Stomach (tissue), 4 donors: ENCODE measurements around the gene CFTR.

Experiments used
- POLR2A ChIP-seq, 4 donors: fragments of 450-650 bp; IDR thresholded peaks; one replicate each; pipeline ENCODE4 v1.6.1; 2016; ENCODE audit warnings: antibody characterized with exemption in 4 of 4, control low read depth in 2 of 4, mild to moderate bottlenecking in 1 of 4, moderate library complexity in 1 of 4
- POLR2AphosphoS5 ChIP-seq, 3 donors: sonication (generic); formaldehyde crosslinking; IDR thresholded peaks; one replicate each; pipeline ENCODE4 v1.6.1; 2016; ENCODE audit warnings: antibody characterized with exemption in 3 of 3
- TF ChIP-seq, protein P1 (sequence below), 7 experiments: fragments of 450-650 bp in 4 of 7; fragments of 200-600 bp in 3 of 7; sonication (generic) in 3 of 7; IDR thresholded peaks; one replicate each; pipeline ENCODE4 v1.5.1; 2016 to 2019; ENCODE audit warnings: antibody characterized with exemption in 7 of 7, control low read depth in 2 of 7, mild to moderate bottlenecking in 1 of 7

- TF ChIP-seq, protein P1, sequence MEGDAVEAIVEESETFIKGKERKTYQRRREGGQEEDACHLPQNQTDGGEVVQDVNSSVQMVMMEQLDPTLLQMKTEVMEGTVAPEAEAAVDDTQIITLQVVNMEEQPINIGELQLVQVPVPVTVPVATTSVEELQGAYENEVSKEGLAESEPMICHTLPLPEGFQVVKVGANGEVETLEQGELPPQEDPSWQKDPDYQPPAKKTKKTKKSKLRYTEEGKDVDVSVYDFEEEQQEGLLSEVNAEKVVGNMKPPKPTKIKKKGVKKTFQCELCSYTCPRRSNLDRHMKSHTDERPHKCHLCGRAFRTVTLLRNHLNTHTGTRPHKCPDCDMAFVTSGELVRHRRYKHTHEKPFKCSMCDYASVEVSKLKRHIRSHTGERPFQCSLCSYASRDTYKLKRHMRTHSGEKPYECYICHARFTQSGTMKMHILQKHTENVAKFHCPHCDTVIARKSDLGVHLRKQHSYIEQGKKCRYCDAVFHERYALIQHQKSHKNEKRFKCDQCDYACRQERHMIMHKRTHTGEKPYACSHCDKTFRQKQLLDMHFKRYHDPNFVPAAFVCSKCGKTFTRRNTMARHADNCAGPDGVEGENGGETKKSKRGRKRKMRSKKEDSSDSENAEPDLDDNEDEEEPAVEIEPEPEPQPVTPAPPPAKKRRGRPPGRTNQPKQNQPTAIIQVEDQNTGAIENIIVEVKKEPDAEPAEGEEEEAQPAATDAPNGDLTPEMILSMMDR (IDR thresholded peaks at IDR 0.05), result no peak
- TF ChIP-seq POLR2A (IDR thresholded peaks at IDR 0.05) (no peak), POLR2AphosphoS5 (IDR thresholded peaks at IDR 0.05) (no peak)
Measured at GRCh38 chr7:117612637-117613036, 132.8 kb downstream of the CFTR start.
